Adipose tissue (tissue), 3 donors: ENCODE data around the gene SUV39H1. TPM values are rescaled to one million over a fixed set of nuclear protein-coding genes. Genes with fewer than 3 reads are reported as not detected.

Source experiments
- H3K27ac ChIP-seq: one replicate; pipeline ENCODE4 v1.5.1; 2013; ENCODE audit warnings: low read depth, low read length
- WGBS, 3 donors: extraction: QIAGEN DNeasy Blood & Tissue Kit; methylation state at CpG; one replicate each; pipeline ENCODE4 v1.1.7; 2013; 5-methylcytosine and 5-hydroxymethylcytosine counted together
- polyA plus RNA-seq, 3 donors: library from polyadenylated mRNA; stranded (reverse); fragments of 200-250 nt; gene quantifications; one replicate each; pipeline ENCODE4 v1.2.3, GENCODE V29; 2013
- donor health status: healthy with polysubstance abuse.
- donor health status: Bipolar disorder and iron deficiency.
- donor health status: healthy.

Gene SUV39H1
- polyA plus RNA-seq, 3 donors, result 2.8 to 5.7 (median 2.9) TPM

DNA sequence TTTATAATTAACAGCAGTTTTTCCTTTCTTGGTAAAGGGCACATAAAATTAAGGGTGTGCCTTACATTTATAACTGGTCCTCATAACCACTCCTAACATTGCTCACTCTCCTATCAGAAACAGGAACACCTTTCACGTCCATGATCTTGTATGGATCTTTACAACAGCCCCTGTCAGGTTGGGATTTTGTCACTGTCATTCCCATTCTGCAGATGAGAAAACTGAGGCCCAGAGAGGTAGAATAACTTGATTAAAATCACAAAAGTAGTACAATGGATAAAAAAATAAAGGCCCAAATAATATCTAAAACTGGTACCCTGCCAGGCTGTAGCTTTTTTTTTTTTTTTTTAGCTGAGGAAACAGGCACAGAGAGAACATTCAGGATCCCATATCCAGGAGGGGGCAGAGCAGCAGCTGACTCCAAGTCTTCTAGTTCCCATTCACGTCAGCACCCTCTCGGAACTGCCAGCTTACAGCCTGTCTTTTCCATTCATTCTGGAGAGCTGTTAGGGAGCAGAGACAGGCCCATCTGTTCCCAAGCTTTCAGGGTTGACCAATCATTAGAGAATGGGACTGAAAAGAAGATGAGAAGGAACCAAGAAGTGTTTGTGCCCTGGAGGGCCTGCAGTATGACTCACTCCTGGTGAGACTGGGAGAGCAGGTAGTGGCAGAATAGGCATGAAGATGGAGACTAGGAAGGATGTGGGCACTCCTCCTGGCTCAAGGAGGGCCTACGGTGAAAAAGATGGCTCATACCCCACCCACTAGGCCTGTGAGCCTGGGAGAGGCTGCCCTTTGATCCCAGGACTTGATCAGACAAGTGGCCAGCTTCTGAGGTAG, 7.3 kb downstream of the SUV39H1 start:
- H3K27ac ChIP-seq, result no peak overlapping the region
- 44 to 65% (median 55%) methylated on average over 3 to 4 of the region's 4 CpGs for WGBS, 3 donors

DNA sequence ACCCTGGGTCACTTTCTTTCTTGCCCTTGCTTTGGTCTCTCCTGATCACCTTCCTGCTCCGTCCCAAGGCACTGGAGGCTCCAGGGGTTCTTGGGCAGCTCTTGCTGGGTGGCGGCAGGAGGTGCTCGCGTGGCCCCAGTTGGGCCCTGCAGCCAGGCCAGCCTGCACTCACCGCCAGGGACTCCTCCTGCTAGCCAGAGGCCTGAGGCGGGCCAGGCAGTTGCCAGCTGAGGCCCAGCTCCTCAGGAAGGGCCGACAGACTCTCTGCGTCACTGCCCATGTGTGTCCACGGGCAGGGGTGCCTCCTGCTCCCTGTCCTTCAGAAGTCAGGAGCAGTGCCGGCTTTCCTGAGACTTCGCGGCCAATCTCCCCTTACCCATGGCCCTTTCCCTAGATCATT, 9.3 kb downstream of the SUV39H1 start:
- WGBS, 3 donors, result 83 to 96% (median 94%) methylated on average over 5 to 12 of the region's 12 CpGs

DNA sequence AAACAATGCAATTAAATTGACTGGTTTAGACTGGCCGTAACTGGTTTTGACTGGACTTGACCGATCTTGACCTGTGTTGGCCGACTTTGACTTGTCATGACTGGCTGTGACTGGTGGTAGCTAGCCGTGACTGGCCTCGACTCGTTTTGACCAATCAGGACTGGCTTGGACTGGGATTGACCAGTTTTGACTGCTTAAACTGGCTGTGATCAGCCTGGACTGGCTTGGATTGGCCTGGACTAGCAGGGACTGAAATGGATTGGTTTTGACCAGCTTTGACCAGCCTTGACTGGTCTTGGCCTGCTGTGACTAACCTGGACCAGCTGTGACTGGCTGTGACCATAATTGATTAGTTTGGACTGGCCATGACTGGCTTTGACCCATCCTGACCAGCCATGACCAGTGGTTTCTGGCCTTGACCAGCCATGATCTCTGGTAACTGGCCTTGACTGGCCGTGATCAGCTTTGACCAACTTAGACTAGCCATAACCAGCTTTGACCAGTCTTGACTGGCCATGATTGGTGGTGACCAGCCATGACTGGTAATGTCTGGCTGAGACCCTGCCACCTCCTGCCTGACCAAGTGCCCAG, 13.1 kb downstream of the SUV39H1 start:
- H3K27ac ChIP-seq, result no peak overlapping the region
- WGBS, 3 donors, result 90 to 97% (median 97%) methylated on average over 7 of the region's 7 CpGs

More for the DNA sequence above, 9.3 kb downstream of the SUV39H1 start:
- no peak overlapping the region for H3K27ac ChIP-seq

DNA sequence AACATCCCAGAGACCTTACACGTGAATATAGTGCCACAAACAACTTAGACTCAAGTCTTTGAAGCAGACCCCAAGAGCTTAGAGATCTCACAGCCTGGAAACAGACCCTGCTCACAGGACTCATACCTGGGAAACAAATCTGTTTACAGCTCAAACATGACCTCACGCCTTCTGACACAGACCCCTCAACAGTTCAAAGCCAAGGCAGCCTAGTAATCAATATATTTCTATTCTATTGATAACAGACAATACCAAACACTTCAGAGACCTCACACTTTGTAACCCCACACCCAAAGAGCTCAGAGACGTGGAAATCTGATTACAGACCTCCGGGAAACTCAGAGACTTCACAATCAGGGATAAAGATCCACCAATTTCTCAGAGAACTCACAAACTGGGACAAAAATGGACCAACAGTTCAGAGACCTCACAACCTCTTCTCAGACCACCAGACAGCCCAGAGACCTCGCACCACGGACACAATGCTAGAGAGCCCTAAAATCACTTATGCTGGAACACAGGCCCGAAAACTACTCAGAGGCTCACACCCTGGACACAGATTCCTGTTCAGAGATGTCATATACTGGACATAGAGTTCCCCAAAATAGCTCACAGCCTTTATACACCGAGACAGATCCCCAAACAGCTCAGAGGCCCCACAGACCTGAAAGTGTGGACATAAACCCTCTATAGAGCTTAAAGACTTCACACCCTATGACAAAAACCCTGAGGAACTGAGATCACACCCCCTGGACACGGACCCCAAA, 14.8 kb downstream of the SUV39H1 start:
- 66 to 89% (median 76%) methylated on average over 9 of the region's 9 CpGs for WGBS, 3 donors
- H3K27ac ChIP-seq, result no peak overlapping the region

DNA sequence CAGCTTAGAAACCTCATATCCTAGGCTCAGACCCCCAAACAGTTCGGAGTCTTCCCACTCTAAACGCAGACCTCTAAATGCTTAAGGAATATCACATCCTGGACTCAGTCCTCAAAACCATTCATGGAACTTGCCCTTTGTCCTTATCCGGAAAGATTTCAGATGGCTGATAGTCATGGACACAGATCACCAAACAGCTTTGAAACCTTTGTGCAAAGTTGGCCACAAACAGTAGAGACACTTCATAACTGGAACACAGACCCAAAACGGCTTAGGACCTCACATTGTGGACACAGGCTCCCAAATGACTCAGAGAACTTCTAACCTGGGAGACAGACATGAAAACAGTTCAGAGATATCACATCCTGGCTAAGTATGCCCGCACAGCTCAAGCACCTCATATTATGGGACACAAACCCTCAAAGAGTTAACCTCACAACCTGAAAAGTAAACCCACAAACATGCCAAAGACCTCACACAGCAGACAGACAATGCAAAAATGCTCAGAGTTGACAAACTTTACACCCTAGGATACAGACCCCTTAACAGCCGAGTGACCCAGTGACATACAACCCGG, 15.5 kb downstream of the SUV39H1 start:
- WGBS, 3 donors, result 70 to 85% (median 72%) methylated on average over 7 of the region's 7 CpGs
- H3K27ac ChIP-seq, result no peak overlapping the region

DNA sequence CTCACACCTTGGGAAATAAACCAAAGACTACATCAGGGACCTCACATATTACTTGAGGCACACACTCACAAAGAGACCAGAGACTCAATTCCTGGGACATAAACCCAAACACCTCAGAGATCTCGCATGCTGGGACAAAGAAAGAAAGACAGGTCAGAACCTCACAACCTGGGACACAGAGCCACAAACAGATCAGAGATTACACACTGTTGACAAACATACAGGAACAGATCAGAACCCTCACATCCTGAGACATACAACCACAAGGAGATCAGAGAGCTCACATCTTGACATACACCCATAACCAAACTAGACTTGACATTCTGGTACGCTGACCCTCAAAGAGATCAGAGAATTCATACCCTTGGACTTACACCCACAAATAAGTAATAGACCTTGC, 17.3 kb downstream of the SUV39H1 start:
- 81 to 86% (median 85%) methylated on average over 2 of the region's 2 CpGs for WGBS, 3 donors

DNA sequence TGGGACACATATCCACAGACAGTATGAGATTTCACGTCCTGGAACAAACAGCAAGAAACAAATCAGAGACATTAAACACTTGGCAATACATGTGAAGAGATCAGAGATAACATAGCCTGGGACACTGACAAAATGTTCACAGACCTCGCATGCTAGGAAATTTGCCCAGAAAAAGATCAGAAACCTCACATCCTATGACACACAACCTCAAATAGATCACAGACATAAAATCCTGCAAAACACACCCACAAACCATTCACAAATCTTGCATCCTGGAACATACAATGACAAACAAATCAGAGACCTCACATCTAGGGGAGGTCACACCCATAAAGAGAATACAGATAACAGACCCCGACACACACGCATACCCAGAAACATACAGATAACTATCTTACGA, 18.0 kb downstream of the SUV39H1 start:
- H3K27ac ChIP-seq, result no peak overlapping the region
- 53 to 59% (median 58%) methylated on average over 5 of the region's 5 CpGs for WGBS, 3 donors

More for the DNA sequence above, 17.3 kb downstream of the SUV39H1 start:
- no peak overlapping the region for H3K27ac ChIP-seq

DNA sequence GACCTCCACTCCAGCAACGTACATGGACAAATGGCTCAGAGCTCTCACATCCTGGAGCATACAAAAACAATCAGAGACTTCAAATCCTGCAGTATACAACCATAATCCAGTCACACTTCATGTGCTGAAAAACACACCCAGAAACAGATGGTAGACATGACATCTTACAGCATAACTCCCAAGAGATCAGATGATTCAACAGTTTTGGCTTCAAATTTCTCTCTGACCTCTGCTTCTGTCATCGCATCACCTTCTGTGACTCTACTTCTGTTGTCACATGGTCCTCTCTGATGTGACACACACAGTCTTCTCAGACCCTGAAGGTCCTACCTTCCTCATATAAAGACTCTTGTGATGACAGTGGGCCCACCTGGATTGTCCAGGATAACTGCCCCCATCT, 18.5 kb downstream of the SUV39H1 start:
- H3K27ac ChIP-seq, result no peak overlapping the region
- WGBS, 3 donors, result 62 to 70% (median 63%) methylated on average over 2 of the region's 2 CpGs

DNA sequence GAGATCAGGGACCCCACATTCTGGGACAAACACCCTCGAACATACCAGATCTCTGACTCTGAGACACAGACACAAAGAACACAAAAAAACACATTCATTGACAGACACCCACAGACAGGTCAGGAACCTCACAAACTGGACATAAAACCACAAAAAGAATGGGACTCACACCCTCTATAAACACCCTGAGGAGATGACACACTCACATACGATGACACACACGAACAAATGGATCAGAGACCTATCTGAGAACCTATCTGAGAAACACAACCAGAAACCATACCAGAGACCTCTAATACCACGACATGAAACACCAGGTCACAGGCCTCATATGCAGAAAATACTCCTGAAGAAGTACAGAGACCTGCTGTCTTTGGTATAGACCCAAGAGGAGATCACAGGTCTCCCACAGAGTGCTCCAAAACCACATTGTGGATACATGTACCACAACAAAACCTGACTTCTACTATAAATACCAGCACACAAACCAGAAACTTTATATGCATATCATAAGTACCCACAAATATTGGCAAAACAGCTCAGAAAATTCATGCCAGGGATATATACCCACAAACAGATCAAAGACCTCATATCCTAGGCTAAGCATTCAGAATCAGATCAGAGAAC, 19.5 kb downstream of the SUV39H1 start:
- H3K27ac ChIP-seq, result no peak overlapping the region
- WGBS, 3 donors, result 69 to 75% (median 73%) methylated on average over 4 of the region's 4 CpGs

DNA sequence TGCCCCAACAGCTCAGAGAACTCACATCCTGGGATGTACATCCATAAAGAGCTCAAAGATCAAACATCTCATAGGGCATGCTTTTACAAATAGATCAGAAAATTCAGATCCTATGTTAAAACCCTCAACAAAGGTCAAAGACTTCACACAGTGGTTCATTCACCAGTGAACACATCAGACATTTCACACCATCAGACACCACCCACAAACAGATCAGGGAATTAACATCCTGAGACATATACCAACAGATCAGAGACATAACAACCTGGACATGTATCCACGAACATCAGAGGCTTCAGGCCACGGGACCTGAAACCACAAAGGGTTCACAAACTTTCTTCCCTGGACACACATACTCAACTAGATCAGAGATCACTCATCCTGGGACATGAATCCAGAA, 23.4 kb downstream of the SUV39H1 start:
- WGBS, 3 donors, result 64 to 83% (median 70%) methylated on average over 2 of the region's 2 CpGs
- no peak overlapping the region for H3K27ac ChIP-seq

DNA sequence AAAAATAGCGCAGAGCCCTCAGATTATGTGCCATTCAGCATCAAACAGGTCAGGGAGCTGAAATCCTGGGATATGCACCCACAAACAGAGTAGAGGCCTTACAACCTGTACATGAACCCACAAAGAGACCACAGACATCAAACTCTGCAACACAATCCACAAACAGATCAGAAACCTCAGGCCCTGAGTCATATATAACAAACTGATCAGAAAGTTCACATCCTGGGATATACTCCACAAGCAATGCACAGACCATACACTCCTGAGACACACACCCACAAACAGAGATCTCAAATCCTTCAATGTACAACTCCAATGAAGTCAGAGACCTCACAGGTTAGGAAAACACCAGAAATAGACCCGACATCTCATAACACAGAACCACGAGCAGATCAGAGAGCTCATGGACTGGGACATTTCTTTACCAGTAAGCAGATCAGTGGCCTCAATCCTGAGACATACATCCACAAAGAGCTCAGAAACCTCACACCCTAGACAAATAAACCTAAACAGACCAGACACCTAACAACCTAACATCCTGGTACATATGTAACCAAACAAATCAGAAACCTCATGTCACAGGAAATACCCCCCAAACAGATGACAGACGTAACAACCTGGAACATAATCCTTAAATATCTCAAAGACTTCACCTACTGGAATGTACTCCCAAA, 24.2 kb downstream of the SUV39H1 start:
- WGBS, 3 donors, result 58 to 88% (median 79%) methylated on average over 4 of the region's 4 CpGs
- no peak overlapping the region for H3K27ac ChIP-seq

DNA sequence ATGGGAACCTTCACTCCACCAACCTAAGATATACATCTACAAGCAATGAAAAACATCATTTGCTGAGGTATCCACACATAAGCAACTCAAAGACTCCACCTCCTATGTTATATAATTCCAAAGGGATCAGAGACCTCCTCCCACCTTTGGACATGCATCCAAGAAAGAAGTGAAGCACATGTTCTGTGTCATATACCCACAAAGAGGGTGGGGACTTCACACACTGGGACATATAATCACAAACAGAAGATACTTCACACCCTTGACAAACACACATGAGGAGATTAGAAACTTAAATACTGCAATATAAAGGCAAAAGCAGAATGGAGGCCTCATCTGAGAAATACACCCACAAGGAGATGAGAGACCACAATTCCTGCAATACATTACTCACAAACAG, 25.4 kb downstream of the SUV39H1 start:
- no peak overlapping the region for H3K27ac ChIP-seq

DNA sequence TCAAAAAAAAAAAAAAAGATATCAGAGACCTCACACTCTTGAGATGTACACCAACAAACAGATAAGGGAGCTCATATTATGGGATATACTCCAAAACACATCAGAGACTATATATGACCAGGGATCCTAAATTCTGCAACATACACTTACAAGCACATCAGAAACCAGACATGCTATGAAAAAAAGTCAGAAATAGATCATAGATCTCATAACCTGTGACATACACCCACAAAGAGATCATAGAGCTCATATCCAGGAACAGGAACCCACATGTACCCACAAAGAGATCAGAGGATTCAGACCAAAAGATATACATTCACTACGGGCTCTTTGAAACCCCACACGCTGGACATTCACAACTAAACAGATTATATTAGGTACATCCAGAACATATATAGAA, 30.1 kb downstream of the SUV39H1 start:
- 75 to 94% (median 89%) methylated on average over 2 of the region's 2 CpGs for WGBS, 3 donors
- no peak overlapping the region for H3K27ac ChIP-seq

DNA sequence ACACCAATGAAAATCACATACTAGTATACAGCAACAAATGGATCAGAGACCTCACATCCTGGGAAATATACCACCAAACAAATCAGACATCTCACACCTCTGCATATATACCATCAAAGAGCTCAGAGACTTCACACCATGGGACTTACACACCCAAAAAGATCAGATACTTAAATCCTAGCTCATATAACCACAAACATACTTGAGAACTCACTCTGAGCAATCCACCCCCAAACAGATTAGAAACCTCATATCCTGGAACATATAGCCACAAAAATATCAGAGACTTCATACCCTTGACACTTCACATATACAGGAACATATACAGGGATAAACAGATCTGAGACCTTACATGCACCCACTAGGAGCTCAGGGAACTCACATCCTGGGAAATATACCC, 32.1 kb downstream of the SUV39H1 start:
- no peak overlapping the region for H3K27ac ChIP-seq

DNA sequence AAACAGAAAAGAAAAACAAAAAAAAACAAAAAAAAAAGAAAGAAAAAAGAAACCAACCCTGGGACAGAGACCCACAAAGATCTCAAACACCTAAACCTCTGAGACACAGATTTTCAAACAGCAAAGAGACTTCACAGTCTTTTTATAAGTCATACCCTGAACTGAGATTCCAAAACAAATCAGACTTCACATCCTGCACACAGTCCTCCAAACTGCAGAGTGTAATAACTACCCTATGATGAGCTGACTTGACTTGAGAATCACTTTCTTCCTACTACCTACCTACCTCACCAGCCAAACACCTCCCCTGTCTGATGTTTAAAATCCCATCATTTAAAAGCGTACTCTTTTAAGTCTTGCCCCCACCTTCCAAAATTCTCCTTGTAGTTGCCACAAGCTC, 39.8 kb downstream of the SUV39H1 start:
- 80 to 100% (median 82%) methylated on average over 1 of the region's 1 CpG for WGBS, 3 donors
- H3K27ac ChIP-seq, result no peak overlapping the region

DNA sequence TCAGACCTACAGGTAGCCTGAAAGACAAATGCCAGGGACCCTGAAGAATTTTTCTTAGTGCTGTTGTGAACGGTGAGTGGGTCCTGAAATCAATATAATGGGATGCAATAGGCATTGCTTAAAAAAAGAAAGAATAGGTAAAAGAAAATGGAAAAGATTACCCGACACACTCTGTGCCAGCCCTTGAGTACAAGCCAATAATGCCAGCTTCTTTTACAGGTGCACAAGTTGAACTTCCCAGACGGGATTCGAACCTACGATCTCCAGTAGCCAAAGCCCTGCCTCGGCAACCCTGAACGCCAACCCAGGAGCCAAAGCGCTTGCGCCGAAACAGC, 40.3 kb downstream of the SUV39H1 start:
- no peak overlapping the region for H3K27ac ChIP-seq
- whole genome bisulfite sequencing, 3 donors, result 3 to 44% (median 6%) methylated on average over 10 of the region's 10 CpGs

DNA sequence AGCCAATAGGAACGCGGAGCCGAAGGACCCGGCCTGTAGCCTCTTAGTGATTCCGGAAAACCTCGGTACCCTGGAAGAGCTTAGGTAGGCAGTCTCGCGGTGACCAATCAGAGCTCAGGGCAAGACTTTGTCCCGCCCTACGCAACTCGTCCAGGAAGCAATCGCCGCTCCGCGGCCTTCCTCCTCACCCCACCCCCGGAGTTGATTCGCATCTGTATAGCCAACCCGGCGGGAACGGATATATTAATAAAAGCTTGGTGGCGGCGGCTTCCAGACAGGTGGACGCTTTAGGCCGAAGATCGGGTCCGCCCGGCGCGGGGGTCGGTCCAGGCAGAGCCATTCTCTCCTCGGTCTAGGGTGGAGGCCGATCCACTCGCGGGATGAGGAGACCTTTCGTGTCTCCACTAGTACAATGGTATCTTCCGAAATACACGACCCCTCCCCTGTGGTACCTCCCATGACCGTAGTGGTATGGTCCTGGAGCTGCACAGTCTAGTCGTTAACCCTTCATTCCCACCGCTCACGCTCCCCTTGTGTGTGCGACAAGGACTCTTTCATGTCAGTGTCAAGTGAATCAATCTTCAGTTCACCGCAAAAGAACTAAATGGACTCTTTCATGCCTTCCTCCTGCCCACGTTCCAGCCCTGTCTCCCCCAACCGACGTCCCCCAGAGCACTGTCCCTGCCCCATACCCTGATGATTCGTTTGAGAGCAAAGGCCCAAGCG, 40.8 kb downstream of the SUV39H1 start:
- peak overlapping the region; percentile 75 for H3K27ac ChIP-seq
- WGBS, 3 donors, result 1 to 31% (median 1%) methylated on average over 41 to 48 of the region's 48 CpGs

DNA sequence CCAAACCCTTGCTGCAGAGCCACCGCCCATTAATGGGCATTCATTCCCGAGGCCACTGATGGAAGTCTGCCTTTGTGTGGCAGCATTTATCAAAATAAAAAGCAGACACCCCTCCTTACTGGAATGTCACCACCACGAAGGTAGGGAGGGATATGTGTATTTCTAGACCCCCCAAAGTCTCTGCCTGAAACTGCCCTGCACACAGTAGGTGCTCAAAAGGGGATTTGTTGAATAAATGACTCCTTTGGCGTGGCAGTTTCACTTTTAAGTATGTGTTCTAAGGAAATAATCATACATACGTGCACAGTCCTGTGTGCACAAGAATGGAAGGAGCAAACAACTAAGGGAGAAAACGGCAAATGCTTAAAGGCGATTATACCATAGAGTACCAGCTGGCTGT, 41.4 kb downstream of the SUV39H1 start:
- WGBS, 3 donors, result 39 to 49% (median 48%) methylated on average over 7 of the region's 7 CpGs
- H3K27ac ChIP-seq, result no peak overlapping the region
